Adipocyte (in vitro differentiated cells): ENCODE data around the gene ATP6V1G2.

Experiments
- DNase-seq: peaks from one replicate; pipeline ENCODE4 v3.0.0-alpha.2; 2015; ENCODE audit warnings: low read depth
- H3K27me3 ChIP-seq: replicated peaks from 2 replicates; pipeline ENCODE4 v1.7.0; 2013; ENCODE audit warnings: mild to moderate bottlenecking, low read length, moderate library complexity; ENCODE audit not compliant: control insufficient read depth, insufficient read depth
- H3K36me3 ChIP-seq: 2 replicates; pipeline ENCODE4 v1.7.0; 2013; ENCODE audit warnings: low read length, mild to moderate bottlenecking, moderate library complexity; ENCODE audit not compliant: control insufficient read depth, insufficient read depth, severe bottlenecking
- H3K4me1 ChIP-seq: 2 replicates; pipeline ENCODE4 v1.7.0; 2013; ENCODE audit warnings: mild to moderate bottlenecking, low read length, moderate library complexity; ENCODE audit not compliant: control insufficient read depth, insufficient read depth
- H3K4me3 ChIP-seq: 2 replicates; pipeline ENCODE4 v1.7.0; 2013; ENCODE audit warnings: mild to moderate bottlenecking, low read length, moderate library complexity
- H3K9ac ChIP-seq: 2 replicates; pipeline ENCODE4 v1.7.0; 2013; ENCODE audit warnings: mild to moderate bottlenecking, low read length, moderate library complexity
- H3K9me3 ChIP-seq: 2 replicates; pipeline ENCODE4 v1.7.0; 2013; ENCODE audit warnings: mild to moderate bottlenecking, low read length, moderate library complexity; ENCODE audit not compliant: control insufficient read depth

ATP6V1G2 gene

GRCh38 chr6:31531771-31532643 lies 14.4 kb downstream of the ATP6V1G2 start:
- Histone ChIP-seq H3K27me3 (no peaks in the 10 kb centered on the region), H3K4me1 (peaks cover under 1% of the 10 kb centered on the region), H3K9me3 (no peaks in the 10 kb centered on the region), H3K9ac (no peak overlapping the region), H3K4me3 (no peak overlapping the region), H3K36me3 (peaks cover 76% of the 10 kb centered on the region)
- DNase-seq = no peak

GRCh38 chr6:31531162-31531561 lies 15.2 kb downstream of the ATP6V1G2 start:
- Histone ChIP-seq H3K4me1 (peaks cover 8% of the 10 kb centered on the region), H3K9me3 (no peaks in the 10 kb centered on the region), H3K27me3 (no peaks in the 10 kb centered on the region), H3K9ac (no peak overlapping the region), H3K36me3 (peaks cover 68% of the 10 kb centered on the region), H3K4me3 (no peak overlapping the region)
- no peak for DNase-seq

GRCh38 chr6:31530659-31531058 lies 15.7 kb downstream of the ATP6V1G2 start:
- Histone ChIP-seq H3K4me1 (peaks cover 13% of the 10 kb centered on the region), H3K36me3 (peaks cover 63% of the 10 kb centered on the region), H3K27me3 (no peaks in the 10 kb centered on the region), H3K4me3 (no peak overlapping the region), H3K9me3 (no peaks in the 10 kb centered on the region), H3K9ac (no peak overlapping the region)
- no peak for DNase-seq

- peaks cover 52% of the 10 kb centered on the region for H3K36me3 ChIP-seq
- H3K9ac ChIP-seq = no peak overlapping the region
- H3K4me1 ChIP-seq = peaks cover 13% of the 10 kb centered on the region
- H3K4me3 ChIP-seq = no peak overlapping the region
- DNase-seq = no peak
- no peaks in the 10 kb centered on the region for H3K27me3 ChIP-seq
- no peaks in the 10 kb centered on the region for H3K9me3 ChIP-seq
Observed at GRCh38 chr6:31529329-31530150, 16.9 kb downstream of the ATP6V1G2 start.

GRCh38 chr6:31528821-31529328 lies 17.5 kb downstream of the ATP6V1G2 start, which contains the start of gene MCCD1:
MCCD1 (plus strand) TSS chr6:31528962; CDS start chr6:31529015, 53 bp downstream.
- Histone ChIP-seq H3K9ac (no peak within 1 kb of the TSS), H3K9me3 (no peaks in the 10 kb centered on the region), H3K4me3 (no peak within 1 kb of the TSS), H3K27me3 (no peaks in the 10 kb centered on the region), H3K4me1 (peaks cover 13% of the 10 kb centered on the region), H3K36me3 (peaks cover 45% of the 10 kb centered on the region)
- DNase-seq = no peak

- no peak for DNase-seq
- Histone ChIP-seq H3K27me3 (no peaks in the 10 kb centered on the region), H3K4me1 (peaks cover 13% of the 10 kb centered on the region), H3K9ac (no peak overlapping the region), H3K4me3 (no peak overlapping the region), H3K9me3 (no peaks in the 10 kb centered on the region), H3K36me3 (peaks cover 40% of the 10 kb centered on the region)
Observed at GRCh38 chr6:31528307-31528777, 18.1 kb downstream of the ATP6V1G2 start.

- peaks cover 13% of the 10 kb centered on the region for H3K4me1 ChIP-seq
Observed at GRCh38 chr6:31525932-31526591, 20.3 kb downstream of the ATP6V1G2 start.

GRCh38 chr6:31525553-31525931 lies 20.9 kb downstream of the ATP6V1G2 start:
- DNase-seq = no peak
- H3K36me3 ChIP-seq = peaks cover 12% of the 10 kb centered on the region
- H3K27me3 ChIP-seq = no peaks in the 10 kb centered on the region
- no peaks in the 10 kb centered on the region for H3K9me3 ChIP-seq
- H3K9ac ChIP-seq = no peak overlapping the region
- H3K4me1 ChIP-seq = peaks cover 13% of the 10 kb centered on the region
- no peak overlapping the region for H3K4me3 ChIP-seq

More at GRCh38 chr6:31525932-31526591, 20.3 kb downstream of the ATP6V1G2 start:
- Histone ChIP-seq H3K9me3 (no peaks in the 10 kb centered on the region), H3K4me3 (no peak overlapping the region), H3K36me3 (peaks cover 17% of the 10 kb centered on the region), H3K9ac (no peak overlapping the region), H3K27me3 (no peaks in the 10 kb centered on the region)
- peak; percentile 47 for DNase-seq

GRCh38 chr6:31521835-31522234 lies 24.6 kb downstream of the ATP6V1G2 start:
- Histone ChIP-seq H3K36me3 (no peaks in the 10 kb centered on the region), H3K27me3 (no peaks in the 10 kb centered on the region), H3K4me3 (no peak overlapping the region), H3K9ac (no peak overlapping the region), H3K4me1 (peaks cover 16% of the 10 kb centered on the region), H3K9me3 (no peaks in the 10 kb centered on the region)
- no peak for DNase-seq

GRCh38 chr6:31513456-31514165 lies 32.8 kb downstream of the ATP6V1G2 start:
- H3K4me1 ChIP-seq = peaks cover 20% of the 10 kb centered on the region

More at GRCh38 chr6:31513456-31514165, 32.8 kb downstream of the ATP6V1G2 start:
- Histone ChIP-seq H3K9me3 (no peaks in the 10 kb centered on the region), H3K9ac (no peak overlapping the region), H3K4me3 (no peak overlapping the region), H3K36me3 (peaks cover 13% of the 10 kb centered on the region), H3K27me3 (no peaks in the 10 kb centered on the region)
- no peak for DNase-seq
